ENCODE data around the gene CUL1.
"Not testable (repeated sequence)": the region's sequence is repeated elsewhere in the genome, so short reads cannot be mapped to it uniquely, and the experiment has no call there.

Gene CUL1

GRCh38 chr7:148696787-148697186 is 1.9 kb upstream of the CUL1 start:
- no peak for DNase-seq (ENCODE audit: extremely low read depth in 1 of 2, low read depth in 1 of 2)

GRCh38 chr7:148697256-148698006 is 1.3 kb upstream of the CUL1 start:
- no peak for DNase-seq (ENCODE audit: extremely low read depth in 1 of 2, low read depth in 1 of 2)

GRCh38 chr7:148698007-148698396 is 701 bp upstream of the CUL1 start:
- DNase-seq (ENCODE audit: extremely low read depth in 1 of 2, low read depth in 1 of 2) = no peak

GRCh38 chr7:148699024-148699781 is 500 bp downstream of the CUL1 start:
- DNase-seq (ENCODE audit: extremely low read depth in 1 of 2, low read depth in 1 of 2) = peak in 1 of 2 donors; percentile 29

GRCh38 chr7:148699782-148700629 is 1.3 kb downstream of the CUL1 start:
- no peak for DNase-seq (ENCODE audit: extremely low read depth in 1 of 2, low read depth in 1 of 2)

- no peak for DNase-seq (ENCODE audit: extremely low read depth in 1 of 2, low read depth in 1 of 2)
Measured at GRCh38 chr7:148700661-148701064, 2.0 kb downstream of the CUL1 start.

GRCh38 chr7:148701414-148701813 is 2.7 kb downstream of the CUL1 start:
- DNase-seq (ENCODE audit: extremely low read depth in 1 of 2, low read depth in 1 of 2) = no peak

GRCh38 chr7:148702876-148703670 is 4.4 kb downstream of the CUL1 start:
- DNase-seq (ENCODE audit: extremely low read depth in 1 of 2, low read depth in 1 of 2) = no peak

- not testable (repeated sequence) for DNase-seq (ENCODE audit: extremely low read depth in 1 of 2, low read depth in 1 of 2)
Measured at GRCh38 chr7:148703671-148703962, 4.9 kb downstream of the CUL1 start.

GRCh38 chr7:148704189-148704588 is 5.5 kb downstream of the CUL1 start:
- no peak for DNase-seq (ENCODE audit: extremely low read depth in 1 of 2, low read depth in 1 of 2)

GRCh38 chr7:148704970-148705369 is 6.3 kb downstream of the CUL1 start:
- no peak for DNase-seq (ENCODE audit: extremely low read depth in 1 of 2, low read depth in 1 of 2)

- DNase-seq (ENCODE audit: extremely low read depth in 1 of 2, low read depth in 1 of 2) = no peak
Measured at GRCh38 chr7:148706368-148706767, 7.7 kb downstream of the CUL1 start.

GRCh38 chr7:148708026-148708885 is 9.6 kb downstream of the CUL1 start:
- DNase-seq (ENCODE audit: extremely low read depth in 1 of 2, low read depth in 1 of 2) = no peak

- no peak for DNase-seq (ENCODE audit: extremely low read depth in 1 of 2, low read depth in 1 of 2)
Measured at GRCh38 chr7:148709014-148709413, 10.3 kb downstream of the CUL1 start.

- DNase-seq (ENCODE audit: extremely low read depth in 1 of 2, low read depth in 1 of 2) = not testable (repeated sequence)
Measured at GRCh38 chr7:148710426-148710825, 11.7 kb downstream of the CUL1 start.

- DNase-seq (ENCODE audit: extremely low read depth in 1 of 2, low read depth in 1 of 2) = no peak
Measured at GRCh38 chr7:148711191-148712102, 12.7 kb downstream of the CUL1 start.

GRCh38 chr7:148712678-148713329 is 14.1 kb downstream of the CUL1 start:
- no peak for DNase-seq (ENCODE audit: extremely low read depth in 1 of 2, low read depth in 1 of 2)

GRCh38 chr7:148714498-148714897 is 15.8 kb downstream of the CUL1 start:
- DNase-seq (ENCODE audit: extremely low read depth in 1 of 2, low read depth in 1 of 2) = no peak

Data from activated CD8-positive, alpha-beta memory T cell treated with anti-CD3 and anti-CD28 coated beads for 1 hour (primary cell).